RWPE2 (cell line): ENCODE data around the gene TLE4.

Experiments used
- ATAC-seq: fragments of 200-7000 bp; cut with Tn5 transposase; 3 replicates; pipeline ENCODE4 v1.9.1; 2021; ENCODE audit warnings: low read depth
- DNase-seq: peaks from one replicate; pipeline ENCODE4 v3.0.0-alpha.2; 2020; ENCODE audit warnings: low spot score
- H3K27ac ChIP-seq: fragments of 450-650 bp; 2 replicates; pipeline ENCODE4 v1.5.1; 2017; ENCODE audit warnings: mild to moderate bottlenecking; ENCODE audit not compliant: poor library complexity, severe bottlenecking
- H3K27me3 ChIP-seq: fragments of 250-450 bp; sonication (Bioruptor Pico); 2 replicates; pipeline ENCODE4 v1.5.1; 2021; ENCODE audit warnings: mild to moderate bottlenecking, moderate library complexity; ENCODE audit not compliant: insufficient read depth, poor library complexity, severe bottlenecking
- H3K36me3 ChIP-seq: fragments of 250-450 bp; sonication (Bioruptor Pico); 2 replicates; pipeline ENCODE4 v1.5.1; 2020; ENCODE audit warnings: low read depth, mild to moderate bottlenecking, moderate library complexity
- H3K4me1 ChIP-seq: fragments of 250-450 bp; sonication (Bioruptor Pico); 2 replicates; pipeline ENCODE4 v1.5.1; 2021; ENCODE audit warnings: mild to moderate bottlenecking, moderate library complexity; ENCODE audit not compliant: insufficient read depth, poor library complexity, severe bottlenecking
- H3K4me3 ChIP-seq: fragments of 250-450 bp; sonication (Bioruptor Pico); 2 replicates; pipeline ENCODE4 v1.5.1; 2021; ENCODE audit warnings: mild to moderate bottlenecking, moderate library complexity; ENCODE audit not compliant: severe bottlenecking
- H3K9me3 ChIP-seq: fragments of 250-450 bp; sonication (Bioruptor Pico); 2 replicates; pipeline ENCODE4 v1.5.1; 2021; ENCODE audit warnings: mild to moderate bottlenecking, moderate library complexity; ENCODE audit not compliant: severe bottlenecking
- TF ChIP-seq, protein P1 (sequence below): fragments of 450-650 bp; IDR thresholded peaks from one replicate; pipeline ENCODE4 v1.5.1; 2017; ENCODE audit warnings: mild to moderate bottlenecking, moderate library complexity; ENCODE audit not compliant: poor library complexity, severe bottlenecking

The TLE4 gene

DNA sequence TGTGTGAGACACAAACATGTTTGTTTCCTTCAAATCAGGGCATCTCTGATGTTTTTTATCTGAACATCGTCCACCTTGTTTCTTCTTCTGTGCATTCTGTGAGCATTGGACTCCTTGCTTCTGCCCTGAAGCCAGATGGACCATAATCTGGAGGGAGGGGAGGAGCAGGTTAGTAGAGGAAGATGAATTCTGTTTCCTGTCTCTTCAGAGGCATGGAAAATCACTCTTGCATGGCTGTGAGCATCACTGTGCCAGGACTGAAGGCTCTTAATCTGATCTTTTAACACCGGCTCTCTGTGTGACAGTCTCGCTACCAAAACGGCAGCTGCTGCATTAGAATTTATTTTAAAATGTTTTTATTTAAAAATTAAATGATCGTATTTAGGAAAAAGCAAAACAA, 43.3 kb downstream of the TLE4 start:
- Histone ChIP-seq H3K4me3 (no peak overlapping the region), H3K4me1 (no peaks in the 10 kb centered on the region), H3K27me3 (no peaks in the 10 kb centered on the region), H3K36me3 (no peaks in the 10 kb centered on the region), H3K27ac (no peak overlapping the region), H3K9me3 (no peaks in the 10 kb centered on the region)
- TF ChIP-seq, protein P1, sequence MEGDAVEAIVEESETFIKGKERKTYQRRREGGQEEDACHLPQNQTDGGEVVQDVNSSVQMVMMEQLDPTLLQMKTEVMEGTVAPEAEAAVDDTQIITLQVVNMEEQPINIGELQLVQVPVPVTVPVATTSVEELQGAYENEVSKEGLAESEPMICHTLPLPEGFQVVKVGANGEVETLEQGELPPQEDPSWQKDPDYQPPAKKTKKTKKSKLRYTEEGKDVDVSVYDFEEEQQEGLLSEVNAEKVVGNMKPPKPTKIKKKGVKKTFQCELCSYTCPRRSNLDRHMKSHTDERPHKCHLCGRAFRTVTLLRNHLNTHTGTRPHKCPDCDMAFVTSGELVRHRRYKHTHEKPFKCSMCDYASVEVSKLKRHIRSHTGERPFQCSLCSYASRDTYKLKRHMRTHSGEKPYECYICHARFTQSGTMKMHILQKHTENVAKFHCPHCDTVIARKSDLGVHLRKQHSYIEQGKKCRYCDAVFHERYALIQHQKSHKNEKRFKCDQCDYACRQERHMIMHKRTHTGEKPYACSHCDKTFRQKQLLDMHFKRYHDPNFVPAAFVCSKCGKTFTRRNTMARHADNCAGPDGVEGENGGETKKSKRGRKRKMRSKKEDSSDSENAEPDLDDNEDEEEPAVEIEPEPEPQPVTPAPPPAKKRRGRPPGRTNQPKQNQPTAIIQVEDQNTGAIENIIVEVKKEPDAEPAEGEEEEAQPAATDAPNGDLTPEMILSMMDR = no peak
- ATAC-seq (no peak), DNase-seq (no peak)

DNA sequence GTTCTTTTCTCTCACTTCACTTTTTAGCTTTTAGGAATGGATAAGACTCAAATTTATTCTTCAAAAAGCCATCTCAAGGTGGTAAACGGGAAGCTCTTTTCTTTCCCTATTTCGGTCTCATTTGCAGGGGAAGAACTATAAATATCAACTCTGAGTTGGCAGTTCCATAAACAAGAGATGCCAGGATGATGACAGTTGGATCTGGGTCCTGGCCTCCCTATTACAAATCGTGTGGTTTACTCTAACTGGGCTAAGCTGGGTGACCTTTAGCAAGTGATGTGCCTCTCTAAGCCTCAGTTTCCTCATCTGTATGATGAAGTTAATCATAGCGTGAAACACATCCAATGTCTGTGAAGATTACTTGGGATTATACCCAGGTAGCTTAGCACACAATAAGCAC, 44.2 kb downstream of the TLE4 start:
- H3K36me3 ChIP-seq = no peaks in the 10 kb centered on the region
- H3K4me1 ChIP-seq = no peaks in the 10 kb centered on the region
- H3K27me3 ChIP-seq = no peaks in the 10 kb centered on the region
- DNase-seq (no peak), ATAC-seq (no peak)
- H3K9me3 ChIP-seq = no peaks in the 10 kb centered on the region
- no peak overlapping the region for H3K27ac ChIP-seq
- no peak overlapping the region for H3K4me3 ChIP-seq
- TF ChIP-seq, protein P1 = no peak

DNA sequence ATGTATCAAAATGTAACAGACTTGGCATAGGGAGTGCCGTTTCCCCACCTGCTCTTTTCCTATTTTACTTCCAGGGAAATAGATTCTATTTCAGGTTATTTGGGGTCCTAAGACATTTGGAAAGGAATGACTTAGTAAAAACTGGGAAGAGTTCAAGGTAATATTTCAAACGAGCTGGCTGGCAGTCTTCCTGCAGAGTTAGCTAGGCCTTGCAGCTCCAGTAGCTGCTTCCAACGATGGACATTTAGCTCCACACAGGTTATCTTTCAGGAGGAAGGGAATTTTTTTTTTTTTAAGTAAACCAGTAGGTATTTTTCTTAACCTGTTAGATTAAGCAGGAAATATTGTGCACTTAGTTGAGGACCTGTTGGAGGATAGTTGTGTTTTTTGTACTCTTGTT, 45.2 kb downstream of the TLE4 start:
- H3K27me3 ChIP-seq = no peaks in the 10 kb centered on the region
- DNase-seq (no peak), ATAC-seq (no peak)
- H3K4me1 ChIP-seq = no peaks in the 10 kb centered on the region
- H3K27ac ChIP-seq = no peak overlapping the region
- H3K9me3 ChIP-seq = no peaks in the 10 kb centered on the region
- TF ChIP-seq, protein P1 = no peak
- H3K36me3 ChIP-seq = no peaks in the 10 kb centered on the region
- H3K4me3 ChIP-seq = no peak overlapping the region

DNA sequence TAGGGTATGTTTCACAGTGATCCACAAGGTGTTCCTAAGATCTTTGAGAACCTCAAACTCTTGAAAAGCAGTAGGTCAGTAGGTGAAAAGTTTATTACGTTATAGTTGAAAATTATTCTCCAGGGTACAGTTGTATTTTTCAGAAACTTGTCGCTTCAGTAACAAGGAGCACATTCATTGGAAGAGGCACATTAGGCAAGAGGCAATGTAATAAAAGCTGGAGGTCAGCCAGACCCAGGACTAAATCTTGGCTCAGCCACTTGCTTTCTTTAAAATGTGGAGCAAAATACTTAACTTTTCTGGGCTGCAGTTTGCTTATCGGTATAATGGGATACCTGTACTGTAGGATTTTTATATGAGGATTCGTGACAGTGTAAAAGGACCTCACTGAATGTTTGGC, 45.6 kb downstream of the TLE4 start:
- Histone ChIP-seq H3K36me3 (no peaks in the 10 kb centered on the region), H3K4me1 (no peaks in the 10 kb centered on the region), H3K27ac (no peak overlapping the region), H3K4me3 (no peak overlapping the region), H3K27me3 (no peaks in the 10 kb centered on the region), H3K9me3 (no peaks in the 10 kb centered on the region)
- ATAC-seq = no peak
- no peak for DNase-seq
- TF ChIP-seq, protein P1 = no peak

DNA sequence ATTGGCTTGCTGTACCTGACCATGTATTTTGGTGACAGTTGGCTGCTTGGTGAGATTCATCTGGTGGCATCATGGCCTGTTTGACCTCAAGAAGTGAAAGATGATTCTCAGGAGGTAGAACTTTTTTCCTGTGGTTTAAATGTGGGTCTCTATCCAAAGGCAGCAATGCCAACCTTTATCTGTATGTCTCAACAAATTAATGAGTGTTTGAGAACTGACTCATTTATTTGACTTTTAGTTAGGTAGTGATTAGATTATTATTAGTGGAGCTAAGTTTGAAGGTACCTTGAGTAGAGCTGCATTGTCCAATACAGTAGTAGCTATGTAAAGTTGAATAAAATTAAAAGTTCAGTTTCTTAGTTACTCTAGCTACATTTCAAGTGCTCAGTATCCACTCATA, 48.2 kb downstream of the TLE4 start:
- Histone ChIP-seq H3K9me3 (no peaks in the 10 kb centered on the region), H3K27me3 (no peaks in the 10 kb centered on the region), H3K27ac (no peak overlapping the region), H3K36me3 (no peaks in the 10 kb centered on the region), H3K4me3 (no peak overlapping the region), H3K4me1 (peaks cover 12% of the 10 kb centered on the region)
- ATAC-seq = no peak
- no peak for DNase-seq
- TF ChIP-seq, protein P1 = no peak
